ENCODE results near the gene RXRA. TPM values are rescaled to one million over a fixed set of nuclear protein-coding genes. Genes with fewer than 3 reads are reported as not detected.
A peak's percentile ranks its signal among the peaks of the same experiment; 100 is the strongest.

Gene RXRA
- total and polyA plus RNA-seq, 5 donors from 2014 or later: 0.29 to 13.6 (median 1.4) TPM

DNA sequence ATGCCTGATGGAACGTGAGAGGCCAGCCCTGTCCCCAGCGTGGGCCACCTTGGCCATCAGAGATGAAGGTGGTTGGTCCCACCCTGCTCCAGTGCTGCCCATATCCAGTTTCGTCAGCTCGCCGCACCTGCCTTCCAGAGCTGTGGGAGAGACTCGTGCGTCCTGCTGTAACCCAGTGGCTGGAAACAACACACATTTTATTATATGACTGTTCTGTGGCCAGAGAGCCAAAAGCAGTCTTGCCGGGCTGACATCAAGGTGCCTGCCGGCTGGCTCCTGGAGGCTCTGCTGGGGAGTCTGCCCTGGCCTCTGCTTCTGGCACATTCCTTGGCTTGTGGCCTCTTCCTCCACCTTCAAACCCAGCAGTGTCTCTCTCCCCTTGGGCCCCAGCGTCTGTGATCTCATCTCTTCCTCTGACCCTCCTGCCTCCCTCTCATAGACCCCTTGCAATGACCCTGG is 94.7 kb downstream of the RXRA start:
- H3K4me3 ChIP-seq (ENCODE audit: low read depth, low read length): no peak overlapping the region
- H3K4me1 ChIP-seq (ENCODE audit: control insufficient read depth, insufficient read depth, low read length, poor library complexity, severe bottlenecking): no peaks in the 10 kb centered on the region
- Mint-ChIP-seq H3K4me3 (no peak overlapping the region), H3K36me3 (peaks cover 6% of the 10 kb centered on the region), H3K27me3 (no peaks in the 10 kb centered on the region), H3K27ac (no peak overlapping the region), H3K4me1 (peaks cover 0 to 6% (median 0%) of the 10 kb centered on the region in 4 donors), H3K9me3 (no peaks in the 10 kb centered on the region)
- H3K36me3 ChIP-seq (ENCODE audit: control insufficient read depth, insufficient read depth, low read length): peaks cover 4% of the 10 kb centered on the region
- ATAC-seq (ENCODE audit: low read depth in 2 of 2) (no peak), DNase-seq (no peak)
- H3K27ac ChIP-seq (ENCODE audit: insufficient read depth, low read length, poor library complexity, severe bottlenecking): no peak overlapping the region
- no peaks in the 10 kb centered on the region for H3K27me3 ChIP-seq (ENCODE audit: control insufficient read depth, insufficient read depth, low read length)
- H3K9me3 ChIP-seq (ENCODE audit: control insufficient read depth in 2 of 2, low read length in 2 of 2): no peaks in the 10 kb centered on the region

DNA sequence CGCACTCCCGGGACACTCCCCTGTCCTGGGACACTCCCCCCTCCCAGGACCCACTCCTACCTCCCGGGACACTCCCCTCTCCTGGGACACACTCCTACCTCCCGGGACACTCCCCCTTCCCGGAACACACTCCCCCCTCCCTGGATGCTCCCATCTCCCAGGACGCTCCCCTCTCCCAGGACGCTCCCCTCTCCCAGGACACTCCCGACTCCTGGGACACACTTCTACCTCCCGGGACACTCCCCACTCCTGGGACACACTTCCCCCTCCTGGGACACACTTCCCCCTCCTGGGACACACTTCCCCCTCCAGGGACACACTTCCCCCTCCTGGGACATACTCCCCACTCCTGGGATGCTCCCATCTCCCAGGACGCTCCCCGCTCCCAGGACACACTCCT is 95.6 kb downstream of the RXRA start:
- no peaks in the 10 kb centered on the region for H3K4me1 ChIP-seq (ENCODE audit: control insufficient read depth, insufficient read depth, low read length, poor library complexity, severe bottlenecking)
- H3K27me3 Mint-ChIP-seq: no peaks in the 10 kb centered on the region
- H3K4me3 ChIP-seq (ENCODE audit: low read depth, low read length): no peak overlapping the region
- H3K4me1 Mint-ChIP-seq: peaks cover 0 to 6% (median 0%) of the 10 kb centered on the region in 4 donors
- no peak overlapping the region for H3K27ac ChIP-seq (ENCODE audit: insufficient read depth, low read length, poor library complexity, severe bottlenecking)
- H3K4me3 Mint-ChIP-seq: no peak overlapping the region
- DNase-seq: no peak
- H3K36me3 Mint-ChIP-seq: peaks cover 6% of the 10 kb centered on the region
- no peaks in the 10 kb centered on the region for H3K9me3 ChIP-seq (ENCODE audit: control insufficient read depth in 2 of 2, low read length in 2 of 2)
- no peaks in the 10 kb centered on the region for H3K27me3 ChIP-seq (ENCODE audit: control insufficient read depth, insufficient read depth, low read length)
- H3K27ac Mint-ChIP-seq: no peak overlapping the region
- peaks cover 4% of the 10 kb centered on the region for H3K36me3 ChIP-seq (ENCODE audit: control insufficient read depth, insufficient read depth, low read length)
- no peak for ATAC-seq (ENCODE audit: low read depth in 2 of 2)
- H3K9me3 Mint-ChIP-seq: no peaks in the 10 kb centered on the region

DNA sequence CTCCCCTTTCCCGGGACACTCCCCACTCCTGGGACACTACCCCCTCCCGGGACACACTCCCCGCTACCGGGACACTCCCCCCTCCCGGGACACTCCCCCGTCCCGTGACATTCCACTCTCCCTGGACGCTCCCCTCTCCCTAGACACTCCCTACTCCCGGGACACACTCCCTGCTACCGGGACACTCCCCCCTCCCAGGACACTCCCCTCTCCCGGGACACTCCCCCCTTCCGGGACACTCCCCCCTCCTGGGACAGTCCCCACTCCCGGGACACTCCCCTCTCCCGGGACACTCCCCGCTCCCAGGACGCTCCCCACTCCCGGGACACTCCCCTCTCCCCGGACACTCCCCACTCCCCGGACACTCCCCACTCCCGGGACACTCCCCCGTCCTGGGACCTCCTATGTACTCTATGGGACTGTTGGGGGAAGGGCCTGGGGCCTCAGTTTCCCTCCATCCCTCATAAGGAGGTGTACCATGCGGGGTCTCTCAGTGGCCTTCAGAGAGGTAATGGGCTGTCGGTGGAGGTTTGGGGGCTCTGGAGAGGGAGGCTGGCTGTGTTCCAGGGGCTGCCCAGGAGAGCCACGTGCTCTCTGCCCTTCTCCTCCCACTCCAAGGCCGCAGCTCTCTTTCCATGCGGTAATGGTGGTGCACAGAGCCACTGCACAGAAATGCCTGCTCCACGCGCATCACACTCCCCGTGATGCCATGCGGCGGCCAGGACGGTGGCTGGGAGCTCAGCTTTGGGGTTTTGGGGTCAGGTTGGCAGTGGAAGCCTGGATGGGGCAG is 96.2 kb downstream of the RXRA start:
- DNase-seq (no peak), ATAC-seq (ENCODE audit: low read depth in 2 of 2) (no peak)
- no peak overlapping the region for H3K27ac Mint-ChIP-seq
- H3K27me3 Mint-ChIP-seq: no peaks in the 10 kb centered on the region
- H3K4me1 Mint-ChIP-seq: peaks cover 0 to 6% (median 0%) of the 10 kb centered on the region in 4 donors
- H3K36me3 Mint-ChIP-seq: peaks cover 6% of the 10 kb centered on the region
- no peak overlapping the region for H3K4me3 Mint-ChIP-seq
- H3K4me1 ChIP-seq (ENCODE audit: control insufficient read depth, insufficient read depth, low read length, poor library complexity, severe bottlenecking): no peaks in the 10 kb centered on the region
- no peak overlapping the region for H3K4me3 ChIP-seq (ENCODE audit: low read depth, low read length)
- no peaks in the 10 kb centered on the region for H3K9me3 Mint-ChIP-seq
- H3K36me3 ChIP-seq (ENCODE audit: control insufficient read depth, insufficient read depth, low read length): peaks cover 4% of the 10 kb centered on the region
- no peaks in the 10 kb centered on the region for H3K27me3 ChIP-seq (ENCODE audit: control insufficient read depth, insufficient read depth, low read length)
- no peak overlapping the region for H3K27ac ChIP-seq (ENCODE audit: insufficient read depth, low read length, poor library complexity, severe bottlenecking)
- H3K9me3 ChIP-seq (ENCODE audit: control insufficient read depth in 2 of 2, low read length in 2 of 2): no peaks in the 10 kb centered on the region

DNA sequence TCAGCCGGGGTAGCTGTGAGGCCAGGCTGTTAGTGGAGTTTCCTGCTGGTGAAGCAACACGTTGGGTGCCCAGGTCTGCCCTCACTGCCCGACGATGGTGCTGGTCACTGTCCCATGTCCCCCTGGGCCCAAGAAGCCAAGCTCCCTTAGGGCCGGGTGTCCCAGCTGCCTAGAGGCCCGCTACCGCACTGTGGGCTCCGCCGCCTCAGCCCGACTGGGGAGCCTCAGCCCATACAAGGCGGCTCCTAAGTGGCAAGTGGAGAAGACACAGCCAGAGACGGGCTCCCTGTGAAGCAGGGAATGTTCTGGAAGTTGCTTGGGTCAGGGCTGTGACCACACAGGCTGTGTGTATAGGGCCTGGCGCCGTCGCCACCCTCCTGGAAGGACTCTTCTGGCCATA is 96.9 kb downstream of the RXRA start:
- Mint-ChIP-seq H3K4me1 (peaks cover 0 to 6% (median 0%) of the 10 kb centered on the region in 4 donors), H3K27me3 (no peaks in the 10 kb centered on the region), H3K4me3 (no peak overlapping the region), H3K27ac (no peak overlapping the region), H3K36me3 (peaks cover 6% of the 10 kb centered on the region), H3K9me3 (no peaks in the 10 kb centered on the region)
- Histone ChIP-seq H3K9me3 (ENCODE audit: control insufficient read depth in 2 of 2, low read length in 2 of 2) (no peaks in the 10 kb centered on the region), H3K4me1 (ENCODE audit: control insufficient read depth, insufficient read depth, low read length, poor library complexity, severe bottlenecking) (no peaks in the 10 kb centered on the region), H3K27me3 (ENCODE audit: control insufficient read depth, insufficient read depth, low read length) (no peaks in the 10 kb centered on the region), H3K4me3 (ENCODE audit: low read depth, low read length) (no peak overlapping the region), H3K27ac (ENCODE audit: insufficient read depth, low read length, poor library complexity, severe bottlenecking) (no peak overlapping the region), H3K36me3 (ENCODE audit: control insufficient read depth, insufficient read depth, low read length) (peaks cover 4% of the 10 kb centered on the region)
- DNase-seq (no peak), ATAC-seq (ENCODE audit: low read depth in 2 of 2) (no peak)

DNA sequence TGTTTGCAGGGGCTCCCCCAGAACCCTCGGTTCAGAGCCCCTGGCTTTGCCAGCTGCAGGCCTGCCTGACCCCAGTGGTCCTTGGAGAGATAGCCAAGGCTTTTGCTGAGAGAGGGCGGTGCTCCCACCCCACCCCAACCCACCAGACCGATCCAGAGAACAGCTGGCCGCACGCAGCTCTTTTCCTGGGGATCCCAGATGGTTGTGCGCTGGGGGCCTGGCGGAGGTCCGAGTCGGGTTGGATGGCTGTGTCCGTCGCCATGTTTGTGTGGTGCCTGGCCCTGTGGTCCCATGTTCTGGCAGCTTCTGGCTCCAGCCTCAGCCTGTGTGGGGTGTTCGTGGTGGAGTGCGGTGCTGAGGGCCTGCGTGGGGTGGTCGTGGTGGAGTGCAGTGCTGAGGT is 97.5 kb downstream of the RXRA start:
- H3K4me1 ChIP-seq (ENCODE audit: control insufficient read depth, insufficient read depth, low read length, poor library complexity, severe bottlenecking): no peaks in the 10 kb centered on the region
- Mint-ChIP-seq H3K4me1 (peaks cover 0 to 6% (median 0%) of the 10 kb centered on the region in 4 donors), H3K4me3 (peak overlapping the region in 1 of 4 donors; percentile 63), H3K27me3 (no peaks in the 10 kb centered on the region), H3K36me3 (peaks cover 6% of the 10 kb centered on the region), H3K9me3 (no peaks in the 10 kb centered on the region), H3K27ac (no peak overlapping the region)
- DNase-seq: no peak
- no peak for ATAC-seq (ENCODE audit: low read depth in 2 of 2)
- no peaks in the 10 kb centered on the region for H3K9me3 ChIP-seq (ENCODE audit: control insufficient read depth in 2 of 2, low read length in 2 of 2)
- H3K4me3 ChIP-seq (ENCODE audit: low read depth, low read length): no peak overlapping the region
- H3K27me3 ChIP-seq (ENCODE audit: control insufficient read depth, insufficient read depth, low read length): no peaks in the 10 kb centered on the region
- H3K27ac ChIP-seq (ENCODE audit: insufficient read depth, low read length, poor library complexity, severe bottlenecking): no peak overlapping the region
- H3K36me3 ChIP-seq (ENCODE audit: control insufficient read depth, insufficient read depth, low read length): peaks cover 4% of the 10 kb centered on the region

DNA sequence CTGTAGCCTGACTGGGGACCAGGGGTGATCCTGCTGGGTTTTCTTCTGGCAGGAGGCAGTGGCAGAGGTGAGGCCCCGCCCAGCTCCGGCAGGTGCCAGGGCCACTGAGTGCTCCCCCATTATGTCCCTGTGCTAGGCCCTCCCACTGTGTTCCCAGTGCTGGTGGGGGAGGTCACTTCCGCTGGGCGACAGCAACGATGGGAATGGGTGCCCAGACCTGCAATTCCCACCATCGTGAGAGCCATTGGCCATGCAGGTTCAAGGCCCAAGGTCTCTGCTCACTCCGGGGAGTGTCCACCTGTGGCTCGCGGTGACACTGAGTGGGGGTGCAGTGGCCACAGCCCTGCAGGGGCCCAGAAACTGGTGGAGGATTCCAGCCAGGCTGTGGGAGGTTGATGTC is 98.6 kb downstream of the RXRA start:
- H3K4me1 Mint-ChIP-seq: peaks cover 0 to 6% (median 0%) of the 10 kb centered on the region in 4 donors
- ATAC-seq (ENCODE audit: low read depth in 2 of 2) (no peak), DNase-seq (no peak)
- H3K27me3 Mint-ChIP-seq: no peaks in the 10 kb centered on the region
- H3K4me3 Mint-ChIP-seq: no peak overlapping the region
- peaks cover 6% of the 10 kb centered on the region for H3K36me3 Mint-ChIP-seq
- Histone ChIP-seq H3K27ac (ENCODE audit: insufficient read depth, low read length, poor library complexity, severe bottlenecking) (no peak overlapping the region), H3K4me1 (ENCODE audit: control insufficient read depth, insufficient read depth, low read length, poor library complexity, severe bottlenecking) (no peaks in the 10 kb centered on the region), H3K9me3 (ENCODE audit: control insufficient read depth in 2 of 2, low read length in 2 of 2) (no peaks in the 10 kb centered on the region), H3K27me3 (ENCODE audit: control insufficient read depth, insufficient read depth, low read length) (no peaks in the 10 kb centered on the region), H3K4me3 (ENCODE audit: low read depth, low read length) (no peak overlapping the region), H3K36me3 (ENCODE audit: control insufficient read depth, insufficient read depth, low read length) (peaks cover 4% of the 10 kb centered on the region)
- no peaks in the 10 kb centered on the region for H3K9me3 Mint-ChIP-seq
- no peak overlapping the region for H3K27ac Mint-ChIP-seq

DNA sequence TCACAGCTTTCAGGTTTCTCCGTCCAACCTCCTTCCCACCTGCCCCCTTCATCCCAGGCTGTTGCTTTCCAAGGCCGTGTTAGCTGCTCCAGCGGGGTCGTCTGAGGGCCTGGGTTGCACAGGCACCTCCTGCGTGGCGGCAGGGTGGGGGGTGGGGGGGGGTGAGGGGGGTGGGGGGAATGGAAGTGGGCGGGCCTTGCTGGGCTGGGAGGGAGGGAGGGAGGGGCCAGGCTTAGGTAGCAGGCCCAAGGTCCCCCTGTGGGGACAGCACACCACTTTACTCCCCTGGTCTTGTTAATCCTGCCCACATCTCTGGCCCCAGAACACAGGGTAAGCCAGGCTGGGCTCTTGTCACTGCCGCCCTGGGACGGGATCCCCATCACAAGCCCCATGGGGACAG is 99.1 kb downstream of the RXRA start:
- H3K36me3 ChIP-seq (ENCODE audit: control insufficient read depth, insufficient read depth, low read length): peaks cover 6% of the 10 kb centered on the region
- no peak for DNase-seq

DNA sequence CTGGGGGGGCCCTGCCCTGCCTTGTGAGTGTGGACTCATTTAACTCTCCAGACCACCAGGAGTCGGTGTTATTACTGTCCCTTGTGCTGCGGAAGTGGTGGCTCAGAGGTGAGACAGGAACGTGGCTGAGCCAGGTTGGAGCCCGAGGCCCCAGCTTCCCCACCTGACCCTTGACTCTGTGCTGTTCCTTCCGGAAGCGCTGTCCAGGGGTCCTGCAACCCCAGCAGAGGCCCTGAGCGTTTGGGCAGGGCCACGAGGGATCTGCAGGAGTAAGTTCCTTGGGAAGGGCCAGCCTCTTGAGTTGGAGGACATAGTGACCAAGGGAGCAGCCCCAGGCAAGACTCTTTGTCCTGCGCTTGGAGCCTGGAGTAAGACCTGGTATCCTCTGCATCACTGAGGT is 99.6 kb downstream of the RXRA start:
- Histone ChIP-seq H3K9me3 (ENCODE audit: control insufficient read depth in 2 of 2, low read length in 2 of 2) (no peaks in the 10 kb centered on the region), H3K36me3 (ENCODE audit: control insufficient read depth, insufficient read depth, low read length) (peaks cover 6% of the 10 kb centered on the region), H3K4me1 (ENCODE audit: control insufficient read depth, insufficient read depth, low read length, poor library complexity, severe bottlenecking) (no peaks in the 10 kb centered on the region), H3K27ac (ENCODE audit: insufficient read depth, low read length, poor library complexity, severe bottlenecking) (no peak overlapping the region), H3K4me3 (ENCODE audit: low read depth, low read length) (no peak overlapping the region), H3K27me3 (ENCODE audit: control insufficient read depth, insufficient read depth, low read length) (no peaks in the 10 kb centered on the region)
- ATAC-seq (ENCODE audit: low read depth in 2 of 2) (no peak), DNase-seq (no peak)
- H3K4me3 Mint-ChIP-seq: no peak overlapping the region
- H3K4me1 Mint-ChIP-seq: peaks cover 0 to 5% (median 0%) of the 10 kb centered on the region in 4 donors
- H3K27me3 Mint-ChIP-seq: no peaks in the 10 kb centered on the region
- no peaks in the 10 kb centered on the region for H3K9me3 Mint-ChIP-seq
- no peak overlapping the region for H3K27ac Mint-ChIP-seq
- H3K36me3 Mint-ChIP-seq: peaks cover 6% of the 10 kb centered on the region

More for the DNA sequence above, 99.1 kb downstream of the RXRA start:
- Histone ChIP-seq H3K4me1 (ENCODE audit: control insufficient read depth, insufficient read depth, low read length, poor library complexity, severe bottlenecking) (no peaks in the 10 kb centered on the region), H3K27me3 (ENCODE audit: control insufficient read depth, insufficient read depth, low read length) (no peaks in the 10 kb centered on the region), H3K27ac (ENCODE audit: insufficient read depth, low read length, poor library complexity, severe bottlenecking) (no peak overlapping the region), H3K9me3 (ENCODE audit: control insufficient read depth in 2 of 2, low read length in 2 of 2) (no peaks in the 10 kb centered on the region), H3K4me3 (ENCODE audit: low read depth, low read length) (no peak overlapping the region)
- Mint-ChIP-seq H3K36me3 (peaks cover 6% of the 10 kb centered on the region), H3K9me3 (no peaks in the 10 kb centered on the region), H3K4me1 (peaks cover 0 to 6% (median 0%) of the 10 kb centered on the region in 4 donors), H3K4me3 (no peak overlapping the region), H3K27ac (no peak overlapping the region), H3K27me3 (no peaks in the 10 kb centered on the region)
- ATAC-seq (ENCODE audit: low read depth in 2 of 2): no peak

Measured in CD4-positive, CD25-positive, alpha-beta regulatory T cell (primary cell).